SK-N-SH (cell line): ENCODE data around the gene INSRR. TPM values are rescaled to one million over a fixed set of nuclear protein-coding genes. Genes with fewer than 3 reads are reported as not detected.

Experiments used
- CTCF ChIA-PET: fragments of 300-600, 350-600 bp; formaldehyde crosslinking; extraction: SDS; loops from one replicate; lab custom pipeline; 2021; lab: Yijun Ruan, JAX
- POLR2A ChIA-PET: fragments of 350-600 bp; sonication (Branson Sonifier 250); formaldehyde crosslinking; extraction: SDS; loops from one replicate; lab custom pipeline; 2020; ENCODE audit warnings: antibody characterized with exemption, inconsistent platforms; lab: Yijun Ruan, JAX
- DNase-seq: peaks from one replicate; pipeline ENCODE4 v3.0.0; 2012
- H2AFZ ChIP-seq: fragments of 200-600 bp; sonication (generic); 2 replicates; pipeline ENCODE4 v1.8.1; 2016; ENCODE audit warnings: antibody characterized with exemption, mild to moderate bottlenecking, low read depth
- H3F3A ChIP-seq: fragments of 200-600 bp; sonication (generic); replicated peaks from 2 replicates; pipeline ENCODE3; 2016; ENCODE audit warnings: antibody characterized with exemption, mild to moderate bottlenecking; ENCODE audit not compliant: insufficient read depth
- H3K27ac ChIP-seq, 2 experiments: fragments of 200-500 bp in 1 of 2; fragments of 200-600 bp in 1 of 2; sonication (Bioruptor generic) in 1 of 2; sonication (generic), shearing (Covaris generic) in 1 of 2; 2 replicates each; pipeline versions ENCODE4 v1.5.1 to v1.6.1; 2014 to 2016; ENCODE audit warnings: low read depth in 2 of 2, inconsistent platforms in 1 of 2, low read length in 1 of 2, mild to moderate bottlenecking in 1 of 2, mixed read lengths in 1 of 2
- H3K27me3 ChIP-seq: fragments of 200-600 bp; sonication (generic), shearing (Covaris generic); 2 replicates; pipeline ENCODE4 v1.6.1; 2016; ENCODE audit warnings: mixed run types; ENCODE audit not compliant: insufficient read depth
- H3K36me3 ChIP-seq, 2 experiments: fragments of 200-500 bp in 1 of 2; fragments of 200-600 bp in 1 of 2; sonication (Bioruptor generic) in 1 of 2; sonication (generic) in 1 of 2; replicated peaks in 1 of 2; 2 replicates each; pipeline versions ENCODE3 to v1.5.1; 2014 to 2016; ENCODE audit warnings: low read length in 1 of 2, mild to moderate bottlenecking in 1 of 2; ENCODE audit not compliant: insufficient read depth in 2 of 2, control insufficient read depth in 1 of 2
- H3K4me1 ChIP-seq, 2 experiments: fragments of 200-500 bp in 1 of 2; fragments of 200-600 bp in 1 of 2; sonication (Bioruptor generic) in 1 of 2; sonication (generic), shearing (Covaris generic) in 1 of 2; 2 replicates each; pipeline versions ENCODE4 v1.5.1 to v1.6.1; 2014 to 2016; ENCODE audit warnings: low read depth in 1 of 2, low read length in 1 of 2, mixed run types in 1 of 2; ENCODE audit not compliant: insufficient read depth in 2 of 2, control insufficient read depth in 1 of 2
- H3K4me2 ChIP-seq: fragments of 200-600 bp; sonication (generic), shearing (Covaris generic); 2 replicates; pipeline ENCODE4 v1.6.1; 2017; ENCODE audit warnings: mixed run types
- H3K4me3 ChIP-seq, 2 experiments: fragments of 200-500 bp in 1 of 2; fragments of 200-600 bp in 1 of 2; sonication (Bioruptor generic) in 1 of 2; sonication (generic), shearing (Covaris generic) in 1 of 2; 2 replicates each; pipeline versions ENCODE4 v1.5.1 to v1.8.1; 2014 to 2016; ENCODE audit warnings: low read depth in 2 of 2, inconsistent platforms in 1 of 2, low read length in 1 of 2, mild to moderate bottlenecking in 1 of 2, mixed read lengths in 1 of 2, moderate library complexity in 1 of 2
- H3K79me2 ChIP-seq: fragments of 200-600 bp; sonication (generic); 2 replicates; pipeline ENCODE4 v1.8.1; 2017; ENCODE audit warnings: mild to moderate bottlenecking; ENCODE audit not compliant: insufficient read depth
- H3K9ac ChIP-seq: fragments of 200-600 bp; sonication (generic); 2 replicates; pipeline ENCODE4 v1.6.1; 2017; ENCODE audit warnings: mixed run types
- H3K9me2 ChIP-seq: fragments of 200-600 bp; sonication (generic); 2 replicates; pipeline ENCODE4 v1.6.1; 2017; ENCODE audit warnings: mixed run types
- H3K9me3 ChIP-seq: fragments of 200-600 bp; sonication (generic); 2 replicates; pipeline ENCODE4 v1.6.1; 2017; ENCODE audit warnings: mixed run types, mild to moderate bottlenecking, moderate library complexity
- H4K20me1 ChIP-seq: fragments of 200-600 bp; sonication (generic); 2 replicates; pipeline ENCODE4 v1.6.1; 2017; ENCODE audit warnings: mild to moderate bottlenecking, mixed run types; ENCODE audit not compliant: insufficient read depth
- CHD2 ChIP-seq: fragments of 150-350 bp; IDR thresholded peaks from 2 replicates; pipeline ENCODE4 v1.6.1; 2018; ENCODE audit warnings: low read length; ENCODE audit not compliant: partially characterized antibody
- CTCF ChIP-seq: fragments of 200-600 bp; sonication (generic); IDR thresholded peaks from 2 replicates; pipeline ENCODE4 v1.6.1; 2017; ENCODE audit warnings: antibody characterized with exemption, mild to moderate bottlenecking, moderate library complexity
- ELF1 ChIP-seq: IDR thresholded peaks from 2 replicates; pipeline ENCODE4 v1.4.0; 2012
- EZH2phosphoT487 ChIP-seq: fragments of 200-600 bp; sonication (generic); IDR thresholded peaks from 2 replicates; pipeline ENCODE4 v1.6.1; 2017; ENCODE audit warnings: low read depth, mixed run types, mild to moderate bottlenecking, antibody characterized with exemption, moderate library complexity, borderline replicate concordance
- FOXJ3 ChIP-seq: sonication (generic); formaldehyde crosslinking; IDR thresholded peaks from 2 replicates; pipeline ENCODE4 v1.5.1; 2020; ENCODE audit warnings: mild to moderate bottlenecking, missing genetic modification reagents
- FOXM1 ChIP-seq: IDR thresholded peaks from 2 replicates; pipeline ENCODE4 v1.4.0; 2012; ENCODE audit warnings: low read depth, mild to moderate bottlenecking
- GABPA ChIP-seq: IDR thresholded peaks from 2 replicates; pipeline ENCODE4 v1.4.0; 2012; ENCODE audit warnings: low read depth, mild to moderate bottlenecking
- GATA2 ChIP-seq: sonication (generic); formaldehyde crosslinking; IDR thresholded peaks from 2 replicates; pipeline ENCODE4 v1.5.0; 2020; ENCODE audit warnings: mild to moderate bottlenecking, missing genetic modification reagents
- IRF3 ChIP-seq: fragments of 150-350 bp; IDR thresholded peaks from 2 replicates; pipeline ENCODE4 v1.6.1; 2016; ENCODE audit warnings: mild to moderate bottlenecking, low read depth, low read length
- JUND ChIP-seq: IDR thresholded peaks from 2 replicates; pipeline ENCODE4 v1.4.0; 2012
- MAX ChIP-seq: IDR thresholded peaks from 2 replicates; pipeline ENCODE4 v1.4.0; 2012; ENCODE audit warnings: low read depth
- MEF2A ChIP-seq: IDR thresholded peaks from 2 replicates; pipeline ENCODE4 v1.4.0; 2012; ENCODE audit warnings: low read depth, borderline replicate concordance
- MXI1 ChIP-seq: IDR thresholded peaks from 2 replicates; pipeline ENCODE4 v1.6.1; 2012; ENCODE audit warnings: mild to moderate bottlenecking, low read depth, low read length, improper control_type of control experiment
- NFIC ChIP-seq: IDR thresholded peaks from 2 replicates; pipeline ENCODE4 v1.4.0; 2012; ENCODE audit warnings: borderline replicate concordance
- NRF1 ChIP-seq: IDR thresholded peaks from 2 replicates; pipeline ENCODE4 v1.6.1; 2012; ENCODE audit warnings: low read depth, mild to moderate bottlenecking, low read length
- POLR2AphosphoS5 ChIP-seq: IDR thresholded peaks from 2 replicates; pipeline ENCODE4 v1.6.1; 2012; ENCODE audit warnings: low read depth, low read length
- RCOR1 ChIP-seq: fragments of 150-350 bp; IDR thresholded peaks from 2 replicates; pipeline ENCODE4 v1.6.1; 2017; ENCODE audit warnings: antibody characterized with exemption, low read length
- RFX5 ChIP-seq: IDR thresholded peaks from 2 replicates; pipeline ENCODE4 v1.6.1; 2012; ENCODE audit warnings: mild to moderate bottlenecking, improper control_type of control experiment, low read length
- RXRA ChIP-seq: IDR thresholded peaks from 2 replicates; pipeline ENCODE4 v1.4.0; 2012; ENCODE audit warnings: low read depth, mild to moderate bottlenecking, borderline replicate concordance
- SIN3A ChIP-seq: IDR thresholded peaks from 2 replicates; pipeline ENCODE4 v1.6.1; 2012; ENCODE audit warnings: low read depth, mild to moderate bottlenecking, low read length, moderate library complexity, borderline replicate concordance
- SMC3 ChIP-seq: IDR thresholded peaks from 2 replicates; pipeline ENCODE4 v1.6.1; 2012; ENCODE audit warnings: low read depth, low read length, improper control_type of control experiment
- TCF12 ChIP-seq: IDR thresholded peaks from 2 replicates; pipeline ENCODE4 v1.4.0; 2012
- USF1 ChIP-seq: IDR thresholded peaks from 2 replicates; pipeline ENCODE4 v1.4.0; 2012; ENCODE audit warnings: low read depth, borderline replicate concordance
- WGBS: methylation state at CpG from one replicate; pipeline ENCODE4 v1.1.6; 2017; ENCODE audit warnings: low lambda C conversion rate; 5-methylcytosine and 5-hydroxymethylcytosine counted together
- polyA plus RNA-seq, 3 experiments: library from polyadenylated mRNA; depleted of rRNA; stranded (reverse); fragments of >200 nt; gene quantifications; 2 replicates each; pipeline ENCODE4 v1.2.3, GENCODE V29; 2012
- TF ChIP-seq, protein P1 (sequence below): IDR thresholded peaks from 2 replicates; pipeline ENCODE4 v1.4.0; 2012; ENCODE audit warnings: low read depth, borderline replicate concordance
- TF ChIP-seq, protein P2 (sequence below): IDR thresholded peaks from 2 replicates; pipeline ENCODE4; 2012

INSRR gene
- polyA plus RNA-seq, 1 of the 3 experiments (the other 2 are of a cell fraction): 0.20 TPM

- no peak overlapping the region for H3K9ac ChIP-seq
- peaks cover 26% of the 10 kb centered on the region for H3F3A ChIP-seq
- 51% methylated on average over 6 of the region's 7 CpGs for WGBS
- H3K4me2 ChIP-seq: peak overlapping the region; percentile 21; the same call in 1 of the 2 replicates
- ChIA-PET POLR2A (interaction anchor here (0.5 to 3.8 kb wide), 15 partner anchors 16 to 88 kb away, joined by 3 to 97 read pairs (median 4); partner anchors contain the start of genes INSRR, METTL25B, NTRK1 and PRCC), CTCF (interaction anchor here (0.7 to 16.9 kb wide), 39 partner anchors 9 to 341 kb away, joined by 3 to 566 read pairs (median 5); partner anchors contain the start of genes CRABP2, INSRR, ISG20L2 and METTL25B)
- peak overlapping the region; percentile 58 to 99 for H3K27ac ChIP-seq
- no peaks in the 10 kb centered on the region for H3K27me3 ChIP-seq
- H4K20me1 ChIP-seq: peaks cover 39% of the 10 kb centered on the region
- peaks cover 24 to 89% of the 10 kb centered on the region in 2 experiments for H3K4me1 ChIP-seq
- H3K4me3 ChIP-seq: no peak overlapping the region
- H3K9me2 ChIP-seq: no peaks in the 10 kb centered on the region
- H2AFZ ChIP-seq: no peak overlapping the region
- no peaks in the 10 kb centered on the region for H3K79me2 ChIP-seq
- peaks cover 26 to 39% of the 10 kb centered on the region in 2 experiments for H3K36me3 ChIP-seq
- no peaks in the 10 kb centered on the region for H3K9me3 ChIP-seq
- peak; percentile 87 for DNase-seq
- peak; percentile 77; the same call in 1 of the 2 replicates for TF ChIP-seq RXRA
- TF ChIP-seq GABPA: no peak
- no peak for TF ChIP-seq SIN3A
- peak; percentile 84; the same call in 1 of the 2 replicates for TF ChIP-seq MXI1
- TF ChIP-seq CHD2: peak; percentile 81
- TF ChIP-seq NFIC: peak; percentile 80
- peak; percentile 84 for TF ChIP-seq RCOR1
- no peak for TF ChIP-seq NRF1
- TF ChIP-seq MEF2A: no peak
- TF ChIP-seq CTCF: peak; percentile 60
- peak; percentile 47; the same call in 1 of the 2 replicates for TF ChIP-seq FOXM1
- TF ChIP-seq ELF1: no peak
- TF ChIP-seq, protein P1, sequence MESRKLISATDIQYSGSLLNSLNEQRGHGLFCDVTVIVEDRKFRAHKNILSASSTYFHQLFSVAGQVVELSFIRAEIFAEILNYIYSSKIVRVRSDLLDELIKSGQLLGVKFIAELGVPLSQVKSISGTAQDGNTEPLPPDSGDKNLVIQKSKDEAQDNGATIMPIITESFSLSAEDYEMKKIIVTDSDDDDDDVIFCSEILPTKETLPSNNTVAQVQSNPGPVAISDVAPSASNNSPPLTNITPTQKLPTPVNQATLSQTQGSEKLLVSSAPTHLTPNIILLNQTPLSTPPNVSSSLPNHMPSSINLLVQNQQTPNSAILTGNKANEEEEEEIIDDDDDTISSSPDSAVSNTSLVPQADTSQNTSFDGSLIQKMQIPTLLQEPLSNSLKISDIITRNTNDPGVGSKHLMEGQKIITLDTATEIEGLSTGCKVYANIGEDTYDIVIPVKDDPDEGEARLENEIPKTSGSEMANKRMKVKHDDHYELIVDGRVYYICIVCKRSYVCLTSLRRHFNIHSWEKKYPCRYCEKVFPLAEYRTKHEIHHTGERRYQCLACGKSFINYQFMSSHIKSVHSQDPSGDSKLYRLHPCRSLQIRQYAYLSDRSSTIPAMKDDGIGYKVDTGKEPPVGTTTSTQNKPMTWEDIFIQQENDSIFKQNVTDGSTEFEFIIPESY: peak; percentile 59; the same call in 1 of the 2 replicates
- no peak for TF ChIP-seq EZH2phosphoT487
- TF ChIP-seq RFX5: peak; percentile 32; the same call in 1 of the 2 replicates
- peak; percentile 95 for TF ChIP-seq GATA2 (CRISPR knock-in tag)
- peak; percentile 78 for TF ChIP-seq SMC3
- peak; percentile 75 for TF ChIP-seq FOXJ3 (CRISPR knock-in tag)
- TF ChIP-seq TCF12: peak; percentile 98
- TF ChIP-seq IRF3: no peak
- TF ChIP-seq MAX: peak; percentile 24; the same call in 1 of the 2 replicates
- peak; percentile 16; the same call in 1 of the 2 replicates for TF ChIP-seq USF1
- peak; percentile 93 for TF ChIP-seq POLR2AphosphoS5
- TF ChIP-seq, protein P2, sequence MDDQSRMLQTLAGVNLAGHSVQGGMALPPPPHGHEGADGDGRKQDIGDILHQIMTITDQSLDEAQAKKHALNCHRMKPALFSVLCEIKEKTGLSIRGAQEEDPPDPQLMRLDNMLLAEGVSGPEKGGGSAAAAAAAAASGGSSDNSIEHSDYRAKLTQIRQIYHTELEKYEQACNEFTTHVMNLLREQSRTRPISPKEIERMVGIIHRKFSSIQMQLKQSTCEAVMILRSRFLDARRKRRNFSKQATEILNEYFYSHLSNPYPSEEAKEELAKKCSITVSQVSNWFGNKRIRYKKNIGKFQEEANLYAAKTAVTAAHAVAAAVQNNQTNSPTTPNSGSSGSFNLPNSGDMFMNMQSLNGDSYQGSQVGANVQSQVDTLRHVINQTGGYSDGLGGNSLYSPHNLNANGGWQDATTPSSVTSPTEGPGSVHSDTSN: peak; percentile 50
- TF ChIP-seq JUND: no peak; the same call in 1 of the 2 replicates
These were observed 57.4 kb downstream of the INSRR start for GRCh38 chr1:156801409-156802121.
